Stimulated activated CD4-positive, alpha-beta T cell treated with anti-CD3 and anti-CD28 coated beads, TNF-alpha, amount 100 ng/mL, for 4 hours (primary cell): ENCODE measurements around the gene CHST4.
A peak's percentile ranks its signal among the peaks of the same experiment; 100 is the strongest.
"Not testable (repeated sequence)": the region's sequence is repeated elsewhere in the genome, so short reads cannot be mapped to it uniquely, and the experiment has no call there.

Experiments
- DNase-seq, 3 experiments: peaks; one replicate each; pipeline ENCODE4 v3.0.0-alpha.2; 2020; ENCODE audit warnings: low read depth in 3 of 3

CHST4 gene

DNA sequence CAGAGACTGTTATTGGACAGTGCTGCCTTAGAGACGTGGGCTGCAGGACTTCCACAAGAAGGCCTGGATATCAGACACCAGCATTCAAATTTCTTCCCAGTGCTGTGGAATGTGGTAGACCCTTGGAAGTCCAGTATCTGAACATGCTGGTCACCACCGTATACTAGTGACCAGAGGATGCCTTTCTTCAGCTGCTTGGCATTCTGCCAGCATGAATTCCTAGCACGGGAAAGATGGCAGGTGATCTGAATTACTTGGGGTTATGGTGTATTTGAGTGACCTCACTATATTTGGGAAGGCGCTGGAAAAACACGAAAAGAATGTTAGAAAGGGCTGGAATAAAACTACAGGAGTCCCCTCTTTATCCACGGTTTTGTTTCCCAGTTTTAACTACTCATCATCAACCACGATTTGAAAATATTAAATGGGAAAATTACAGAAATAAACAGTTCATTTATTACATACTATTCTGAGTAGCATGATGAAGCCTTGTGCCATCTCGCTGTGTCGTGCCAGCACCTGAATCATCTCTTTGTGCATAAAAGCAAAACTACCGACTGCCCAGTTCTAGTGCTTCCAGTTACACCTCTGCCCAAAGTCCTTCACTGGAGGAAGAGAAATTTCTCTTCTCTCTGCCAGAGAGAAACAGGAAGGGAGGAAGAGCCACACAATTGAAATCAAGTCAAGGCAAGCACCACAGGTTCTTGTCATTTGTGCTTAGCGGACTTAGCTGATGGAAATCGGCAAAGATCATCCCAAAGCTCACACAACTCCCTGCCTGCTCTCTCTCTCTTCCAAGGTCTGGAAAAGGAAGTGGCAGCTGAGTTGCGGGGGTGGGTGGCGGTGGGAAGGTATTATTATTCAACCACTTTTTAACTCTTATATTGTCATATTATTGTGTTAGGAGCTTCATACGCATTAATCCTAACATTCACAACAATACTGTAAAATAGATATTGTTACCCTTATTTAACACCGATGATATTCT, 1.4 kb upstream of the CHST4 start:
- no peak for DNase-seq

DNA sequence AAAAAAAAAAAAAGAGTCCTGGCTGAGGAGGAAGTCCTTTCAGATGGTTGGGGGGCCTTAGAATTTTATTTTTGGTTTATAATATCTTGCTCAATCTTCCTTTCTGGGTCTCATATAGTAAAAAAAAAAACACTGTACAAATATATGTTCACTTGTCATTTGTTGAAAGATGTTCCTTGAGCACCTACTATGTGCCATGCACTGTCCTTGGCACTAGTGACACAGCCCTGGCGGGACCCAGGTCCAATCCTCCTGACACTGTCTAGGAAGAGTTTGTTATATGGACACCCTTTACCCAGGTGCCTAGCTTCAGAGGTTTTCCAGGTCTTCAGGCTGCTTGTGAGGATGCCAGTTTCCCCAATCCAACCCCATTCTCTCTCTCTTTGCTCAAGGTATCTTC, 2.0 kb downstream of the CHST4 start:
- DNase-seq: no peak

DNA sequence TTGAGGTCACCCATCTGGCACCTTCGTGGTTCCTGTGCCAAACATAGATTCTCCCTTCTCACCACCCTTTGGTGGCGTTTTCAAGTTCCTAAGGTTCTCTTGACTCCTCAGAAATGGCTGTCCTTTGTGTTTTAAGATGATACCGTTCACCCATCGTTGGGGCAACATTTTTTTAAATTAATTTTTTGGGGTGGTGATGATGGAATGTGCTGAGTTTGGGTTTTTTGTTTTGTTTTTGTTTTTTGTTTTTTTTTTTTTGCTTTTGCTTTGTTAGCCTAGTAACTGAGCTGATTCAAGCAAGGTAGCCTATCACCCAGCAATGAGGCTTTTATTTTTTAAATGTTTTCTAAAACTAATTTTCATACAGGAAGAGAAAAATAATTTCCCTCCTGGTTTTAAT, 2.6 kb downstream of the CHST4 start:
- DNase-seq: no peak

DNA sequence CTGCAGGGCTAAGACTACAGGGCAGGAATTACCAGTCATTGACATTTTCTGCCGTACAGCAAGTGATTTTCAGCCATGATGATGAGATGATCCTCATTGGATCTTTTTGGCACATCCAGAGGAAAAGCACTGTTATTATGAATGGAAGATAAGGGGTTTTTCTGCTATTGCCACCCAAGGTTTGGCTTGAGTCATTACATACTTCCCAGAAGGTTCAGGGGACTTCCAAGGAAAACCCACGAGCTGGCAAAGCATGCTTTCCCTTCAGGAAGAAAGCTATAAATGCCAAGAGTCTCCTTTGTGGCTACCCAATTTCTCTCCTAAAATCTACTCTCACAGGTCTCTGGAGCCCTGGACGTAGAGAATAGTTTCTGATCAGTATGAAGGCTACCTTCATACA, 6.1 kb downstream of the CHST4 start:
- no peak for DNase-seq

DNA sequence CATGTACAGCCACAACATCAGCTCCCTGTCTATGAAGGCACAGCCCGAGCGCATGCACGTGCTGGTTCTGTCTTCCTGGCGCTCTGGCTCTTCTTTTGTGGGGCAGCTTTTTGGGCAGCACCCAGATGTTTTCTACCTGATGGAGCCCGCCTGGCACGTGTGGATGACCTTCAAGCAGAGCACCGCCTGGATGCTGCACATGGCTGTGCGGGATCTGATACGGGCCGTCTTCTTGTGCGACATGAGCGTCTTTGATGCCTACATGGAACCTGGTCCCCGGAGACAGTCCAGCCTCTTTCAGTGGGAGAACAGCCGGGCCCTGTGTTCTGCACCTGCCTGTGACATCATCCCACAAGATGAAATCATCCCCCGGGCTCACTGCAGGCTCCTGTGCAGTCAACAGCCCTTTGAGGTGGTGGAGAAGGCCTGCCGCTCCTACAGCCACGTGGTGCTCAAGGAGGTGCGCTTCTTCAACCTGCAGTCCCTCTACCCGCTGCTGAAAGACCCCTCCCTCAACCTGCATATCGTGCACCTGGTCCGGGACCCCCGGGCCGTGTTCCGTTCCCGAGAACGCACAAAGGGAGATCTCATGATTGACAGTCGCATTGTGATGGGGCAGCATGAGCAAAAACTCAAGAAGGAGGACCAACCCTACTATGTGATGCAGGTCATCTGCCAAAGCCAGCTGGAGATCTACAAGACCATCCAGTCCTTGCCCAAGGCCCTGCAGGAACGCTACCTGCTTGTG, 10.7 kb downstream of the CHST4 start:
- no peak for DNase-seq

DNA sequence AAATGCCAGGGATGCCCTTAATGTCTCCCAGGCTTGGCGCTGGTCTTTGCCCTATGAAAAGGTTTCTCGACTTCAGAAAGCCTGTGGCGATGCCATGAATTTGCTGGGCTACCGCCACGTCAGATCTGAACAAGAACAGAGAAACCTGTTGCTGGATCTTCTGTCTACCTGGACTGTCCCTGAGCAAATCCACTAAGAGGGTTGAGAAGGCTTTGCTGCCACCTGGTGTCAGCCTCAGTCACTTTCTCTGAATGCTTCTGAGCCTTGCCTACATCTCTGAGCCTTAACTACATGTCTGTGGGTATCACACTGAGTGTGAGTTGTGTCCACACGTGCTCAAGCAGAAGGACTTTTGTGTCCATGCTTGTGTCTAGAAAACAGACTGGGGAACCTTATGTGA, 11.4 kb downstream of the CHST4 start:
- DNase-seq: no peak

DNA sequence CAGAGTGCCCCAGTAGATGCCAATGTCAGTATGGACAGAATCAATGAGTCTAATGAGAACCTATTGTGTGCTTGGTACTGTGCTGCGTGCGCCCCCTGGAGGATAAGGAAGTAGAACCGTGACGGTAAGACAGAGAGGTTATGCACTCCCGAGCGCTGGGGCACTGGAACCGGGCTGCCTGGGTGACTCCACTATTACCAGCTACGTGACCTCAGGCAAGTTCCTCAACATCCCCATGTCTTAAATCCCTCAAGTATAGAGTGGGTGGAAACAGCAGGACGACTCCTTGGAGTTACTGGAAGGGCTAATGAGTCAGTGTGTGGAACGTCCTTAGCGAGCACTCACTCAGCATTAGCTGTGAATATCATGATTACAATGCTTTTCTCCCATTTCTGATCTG, 16.2 kb downstream of the CHST4 start:
- DNase-seq: peak in 2 of 3 experiments; percentile 12 to 29

DNA sequence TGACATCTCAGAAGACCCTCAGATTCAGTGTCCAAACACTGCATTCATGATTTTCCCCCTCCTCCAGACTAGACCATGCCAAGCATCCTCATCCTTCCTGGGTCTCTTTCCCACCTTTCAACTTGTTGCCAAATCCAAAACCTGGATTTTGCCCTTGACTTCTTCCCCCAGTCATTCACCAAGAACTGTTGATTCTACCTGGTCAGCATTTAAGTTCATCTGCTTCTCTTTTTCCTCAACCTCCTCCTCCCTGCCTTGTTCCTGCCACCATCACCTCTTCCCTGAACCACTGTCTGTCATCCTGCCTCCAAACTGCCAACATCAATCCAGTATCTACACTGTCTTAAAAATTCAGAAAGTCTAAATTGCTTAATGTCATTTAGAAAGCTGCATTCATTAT, 20.9 kb downstream of the CHST4 start:
- DNase-seq: no peak

DNA sequence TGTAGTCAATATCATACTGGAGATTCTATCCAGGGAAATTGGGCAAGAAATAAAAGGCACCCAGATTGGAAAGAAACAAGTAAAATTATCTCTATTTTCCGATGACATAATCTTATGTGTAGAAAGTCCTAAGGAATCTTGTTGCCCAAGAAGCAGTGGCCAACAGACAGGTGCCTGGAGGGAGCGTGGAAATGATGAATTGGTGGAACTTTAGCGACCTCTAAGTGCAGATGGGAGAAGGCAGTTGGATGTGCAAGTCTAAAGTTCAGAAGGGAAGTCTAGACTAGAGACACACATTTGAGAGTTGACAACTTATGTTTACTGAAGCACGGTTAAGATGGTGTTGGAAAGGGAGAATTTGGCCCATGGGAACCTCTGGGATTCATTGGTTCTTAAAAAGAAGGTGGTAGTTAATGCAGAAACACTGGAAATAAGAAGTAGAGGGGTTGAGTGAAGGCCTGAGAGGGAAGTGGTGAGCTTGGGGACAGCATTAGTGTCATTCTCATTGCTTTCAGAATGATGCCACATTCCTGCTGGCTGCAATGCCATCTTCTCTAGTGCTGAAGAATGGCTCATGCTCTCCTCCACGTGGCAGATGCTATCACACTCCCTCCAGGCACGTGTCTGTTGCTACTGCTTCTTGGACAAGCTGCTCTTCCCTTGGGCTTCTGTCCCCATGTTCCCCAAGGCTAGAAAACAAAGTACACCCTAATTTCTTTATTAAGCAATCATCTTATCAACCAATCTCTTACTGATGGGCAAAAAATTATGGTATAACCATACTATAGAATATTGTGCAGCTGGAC, 26.7 kb downstream of the CHST4 start:
- no peak for DNase-seq

DNA sequence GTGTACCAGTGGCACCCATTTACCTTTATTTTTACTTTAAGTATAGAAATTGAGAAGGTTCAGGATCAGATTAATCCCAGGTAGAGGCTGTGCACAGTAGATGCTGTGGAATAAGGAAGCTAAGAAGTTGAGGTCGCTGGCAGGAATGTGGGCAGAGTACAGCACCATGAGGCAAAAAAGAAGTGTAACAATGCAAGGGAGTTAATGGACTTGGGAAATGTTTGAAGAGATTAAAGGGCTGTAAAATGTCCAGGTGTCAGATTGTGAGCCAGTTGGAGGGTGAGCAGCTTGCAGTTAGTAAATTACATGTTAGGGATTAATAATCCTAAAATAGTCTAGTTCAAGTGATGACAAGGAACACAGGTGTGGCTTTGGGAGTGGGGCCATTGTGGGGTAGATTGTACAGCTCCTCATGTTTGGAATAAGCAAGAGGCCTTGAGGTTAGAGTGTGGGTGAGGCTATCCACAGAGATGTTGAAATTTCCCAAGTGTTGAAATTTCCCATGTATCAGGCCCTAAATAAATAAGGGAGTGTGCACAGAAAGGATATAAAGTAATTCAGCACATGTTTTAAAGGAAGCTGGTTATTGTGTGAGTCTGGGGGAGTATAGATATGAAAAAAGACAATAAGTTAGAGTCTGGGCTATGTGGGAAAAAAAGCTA, 29.1 kb downstream of the CHST4 start:
- DNase-seq: no peak

DNA sequence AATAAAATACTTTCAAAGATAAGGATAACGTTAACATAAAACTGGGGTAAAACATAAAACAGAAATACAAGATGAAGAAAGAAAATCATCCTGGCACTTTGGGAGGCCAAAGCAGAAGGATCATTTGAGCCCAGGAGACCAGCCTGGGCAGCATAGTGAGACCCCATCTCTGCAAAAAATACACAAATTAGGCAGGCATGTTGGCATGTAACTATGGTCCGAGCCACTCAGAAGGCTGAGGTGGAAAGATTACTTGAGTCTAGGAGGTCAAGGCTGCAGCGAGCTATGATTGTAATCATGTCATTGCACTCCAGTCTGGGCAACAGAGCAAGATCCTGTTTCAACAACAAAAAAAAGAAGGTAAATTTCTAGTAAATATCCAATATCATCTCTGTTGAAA, 31.1 kb downstream of the CHST4 start:
- DNase-seq: no peak

DNA sequence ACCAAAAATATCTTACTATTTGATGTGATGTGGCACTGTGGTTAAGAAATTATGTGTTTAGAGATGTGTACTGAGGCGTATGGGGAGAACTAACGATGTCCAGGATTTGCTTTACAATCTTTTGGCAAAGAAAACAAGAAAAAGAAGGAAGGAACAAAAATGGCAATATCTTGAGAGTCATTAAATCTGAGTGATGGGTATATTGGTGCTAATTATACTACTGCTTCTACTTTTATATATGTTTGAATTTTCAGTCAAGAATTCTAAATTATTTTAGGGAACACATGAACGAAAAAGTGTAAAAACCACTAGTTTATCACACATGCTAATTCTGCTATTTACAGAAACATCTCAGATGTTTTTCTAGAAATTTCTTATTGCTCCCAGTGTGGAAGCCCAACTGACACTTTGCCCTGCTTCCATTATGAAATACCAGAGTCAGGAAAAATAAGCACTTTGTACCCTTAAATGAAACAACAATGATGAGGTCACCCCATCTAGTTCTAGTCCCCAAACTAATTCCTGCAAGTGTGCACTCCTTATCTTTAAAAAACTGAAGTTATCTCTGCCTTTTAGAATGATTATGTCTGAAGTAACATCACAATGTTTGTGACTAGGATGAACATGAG, 31.8 kb downstream of the CHST4 start:
- DNase-seq: no peak

DNA sequence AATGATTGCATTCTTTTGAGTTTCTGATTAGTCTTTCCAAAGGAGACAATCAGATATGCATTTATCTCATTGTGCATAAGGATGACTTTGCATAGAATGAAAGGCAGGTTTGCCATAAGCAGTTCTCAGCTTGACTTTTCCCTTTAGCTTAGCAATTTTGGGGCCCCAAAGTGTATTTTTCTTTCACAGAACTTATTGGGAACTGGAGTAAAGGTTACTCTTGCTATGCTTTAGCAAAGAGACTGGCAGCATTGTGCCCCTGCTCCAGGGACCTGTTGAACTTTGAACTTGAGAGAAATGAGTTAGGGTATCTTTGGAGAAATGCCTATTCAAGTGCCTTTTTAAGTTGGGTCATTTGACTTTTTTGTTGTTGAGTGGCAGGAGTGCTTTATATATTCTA, 33.6 kb downstream of the CHST4 start:
- DNase-seq: no peak

DNA sequence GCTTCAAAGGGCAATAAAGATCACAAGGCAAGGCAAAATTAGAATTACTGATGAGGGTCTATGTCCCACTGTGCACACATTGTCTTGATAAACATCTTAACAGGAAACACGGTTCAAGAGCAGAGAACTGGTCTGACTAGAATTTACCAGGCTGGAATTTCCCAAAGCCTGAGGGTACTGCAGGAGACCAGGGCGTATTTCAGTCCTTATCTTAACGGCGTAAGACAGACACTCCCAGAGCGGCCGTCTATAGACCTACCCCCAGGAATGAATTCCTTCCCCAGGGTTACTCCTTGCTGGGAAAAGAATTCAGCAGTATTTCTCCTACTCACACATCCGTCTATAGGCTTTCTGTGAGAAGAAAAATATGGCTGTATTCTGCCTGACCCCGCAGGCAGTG, 35.7 kb downstream of the CHST4 start:
- not testable (repeated sequence) for DNase-seq

DNA sequence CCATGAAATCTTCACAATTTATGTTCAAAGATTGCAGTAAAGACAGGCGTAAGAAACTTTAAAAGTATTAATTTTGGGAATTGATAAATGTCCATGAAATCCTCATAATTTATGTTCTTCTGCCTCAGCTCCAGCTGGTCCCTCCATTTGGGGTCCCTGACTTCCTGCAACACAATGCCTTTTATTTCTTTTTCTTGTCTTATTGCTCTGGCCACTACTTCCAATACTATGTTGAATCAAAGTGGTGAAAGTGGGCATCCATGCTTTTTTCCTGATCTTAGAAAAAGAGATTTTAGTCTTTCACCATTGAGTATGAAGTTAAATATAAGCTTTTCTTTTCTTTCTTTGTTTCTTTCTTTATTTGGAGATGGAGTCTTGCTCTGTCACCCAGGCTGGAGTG, 36.3 kb downstream of the CHST4 start:
- no peak for DNase-seq

DNA sequence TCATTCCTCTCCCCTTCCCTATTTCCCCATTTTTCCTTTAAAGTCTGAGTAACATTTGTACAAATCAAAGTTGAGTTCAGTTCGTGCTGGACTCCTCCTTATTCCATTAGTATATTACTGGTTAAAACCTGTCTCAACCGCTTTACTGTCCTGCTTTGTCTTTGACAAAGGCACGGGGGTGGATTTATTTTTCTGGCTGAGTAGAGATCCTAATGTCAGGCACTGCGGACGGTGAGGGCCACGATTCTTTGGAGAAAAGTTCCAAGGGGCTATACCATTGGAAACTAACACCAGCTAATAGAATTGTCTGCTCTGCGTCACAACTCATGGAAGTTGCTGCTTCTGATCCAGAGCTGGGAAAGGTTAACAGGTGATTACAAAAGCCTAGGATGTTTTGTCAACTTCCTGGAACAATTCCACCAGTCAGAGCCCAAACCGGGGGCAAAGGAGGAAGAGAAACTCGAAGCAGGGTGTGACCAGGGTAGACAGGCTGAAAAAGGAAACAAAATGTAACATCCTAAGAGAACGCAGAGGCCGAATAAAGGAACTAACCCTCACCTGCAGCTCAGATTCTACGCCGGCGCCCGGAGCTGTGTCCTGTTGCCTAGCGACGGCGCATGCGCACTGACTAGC, 38.2 kb downstream of the CHST4 start:
- DNase-seq: peak in 1 of 3 experiments; percentile 1

DNA sequence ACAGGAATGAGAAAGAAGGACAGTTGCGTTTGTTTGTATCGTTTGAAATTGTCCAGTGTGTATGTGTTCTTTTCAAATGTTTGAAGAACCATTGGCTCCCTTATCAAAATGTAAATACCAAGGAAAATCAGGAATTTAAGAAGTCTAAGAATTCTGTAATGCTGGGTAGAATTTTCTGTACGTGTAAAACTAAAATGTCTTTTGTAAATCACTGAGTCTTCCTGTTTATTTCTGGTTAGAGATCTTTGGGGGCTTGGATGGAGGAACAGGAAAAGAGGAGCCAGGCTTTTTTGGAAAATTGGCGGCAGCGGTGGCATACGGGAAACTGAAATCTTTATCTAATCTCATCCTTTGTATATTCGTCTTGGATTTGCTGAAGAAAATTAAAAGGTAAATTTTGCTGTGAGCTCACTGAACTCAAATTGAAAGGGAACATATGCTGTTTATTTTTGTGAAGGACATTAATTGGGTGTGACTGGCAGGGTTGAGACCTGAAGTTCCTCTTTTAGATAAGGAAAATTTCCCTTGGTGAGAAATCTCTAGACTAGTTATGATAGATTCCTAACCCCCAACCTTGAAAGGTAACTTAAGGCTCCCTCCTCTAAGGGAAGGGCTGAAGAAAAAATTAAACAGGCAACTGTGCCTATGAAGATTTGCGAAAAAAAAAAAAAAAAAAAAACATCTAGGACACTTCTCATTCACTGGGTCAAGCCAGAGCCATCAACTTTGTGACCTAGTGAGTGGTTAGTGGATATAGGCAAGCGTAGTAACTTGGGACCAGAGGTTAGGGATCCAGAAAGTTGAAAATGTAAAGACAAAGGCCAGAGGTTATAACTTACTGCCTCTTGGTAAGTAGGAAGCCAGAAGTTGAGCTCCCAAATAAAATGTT, 39.8 kb downstream of the CHST4 start:
- DNase-seq: no peak

DNA sequence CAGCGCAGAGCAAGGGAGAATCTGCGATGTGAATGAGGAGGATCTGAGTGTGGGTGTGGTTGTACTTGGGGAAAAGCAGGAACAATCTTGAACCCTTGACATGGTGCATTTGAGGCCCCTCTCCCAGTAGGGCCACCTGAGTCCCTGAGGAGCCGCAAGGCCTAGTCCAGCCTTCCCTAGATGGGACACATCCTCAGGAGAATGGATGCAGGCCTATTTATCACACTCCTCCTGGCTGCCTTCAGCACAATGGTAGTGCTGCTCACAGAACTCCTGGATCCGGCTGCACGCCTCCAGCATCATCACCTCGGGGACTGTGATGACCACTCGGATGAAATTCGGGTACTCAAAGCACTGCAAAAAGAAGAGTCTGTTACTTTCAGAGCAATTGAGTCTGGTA, 41.7 kb downstream of the CHST4 start:
- no peak for DNase-seq

DNA sequence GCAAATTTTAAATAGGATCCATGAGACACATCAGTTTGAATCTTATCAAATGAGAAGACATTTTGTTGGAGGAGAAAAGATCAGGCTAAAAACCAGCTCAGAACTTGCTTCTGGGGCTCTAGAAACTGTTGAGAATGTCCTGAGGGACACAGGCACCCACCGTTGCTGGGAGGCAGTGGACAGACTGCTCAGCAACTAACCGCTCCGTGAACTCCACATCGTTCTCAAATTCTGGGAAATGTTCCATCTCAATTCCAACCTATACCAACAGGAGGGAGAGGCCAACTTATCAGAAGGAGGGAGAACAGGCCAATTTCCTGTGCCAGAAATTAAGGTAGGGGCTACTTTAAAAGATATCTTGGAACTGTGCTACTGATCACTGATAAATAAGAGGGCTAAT, 42.3 kb downstream of the CHST4 start:
- DNase-seq: no peak

DNA sequence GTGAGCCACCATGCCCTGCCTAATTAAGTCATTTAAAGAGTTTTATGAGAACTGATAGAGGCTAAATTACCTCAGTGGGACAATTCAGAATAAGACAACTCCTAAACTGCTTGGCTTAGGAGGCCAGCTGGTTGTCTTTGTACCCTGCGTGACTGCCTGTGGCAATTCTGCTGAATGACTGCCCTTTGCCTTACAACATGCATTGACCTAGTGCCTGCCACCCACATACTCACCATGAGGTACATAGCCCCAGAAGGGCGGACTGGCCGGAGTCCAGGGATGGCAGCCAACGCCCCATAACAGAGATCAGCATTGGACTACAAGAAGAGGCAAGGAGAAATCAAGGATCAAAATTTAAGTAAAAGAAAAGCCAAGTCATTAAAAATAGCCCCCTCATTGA, 43.4 kb downstream of the CHST4 start:
- DNase-seq: no peak
